ENCODE results near the gene SFT2D1. TPM values are rescaled to one million over a fixed set of nuclear protein-coding genes. Genes with fewer than 3 reads are reported as not detected.

SFT2D1 gene
- total RNA-seq, 1 donor from 2014 or later = 19.8 TPM

GRCh38 chr6:166307082-166308032 lies 35.0 kb downstream of the SFT2D1 start:
- no peak for DNase-seq (ENCODE audit: low read depth in 2 of 2)

- DNase-seq (ENCODE audit: low read depth in 2 of 2) = no peak
Measured at GRCh38 chr6:166306378-166307081, 35.8 kb downstream of the SFT2D1 start.

DNA sequence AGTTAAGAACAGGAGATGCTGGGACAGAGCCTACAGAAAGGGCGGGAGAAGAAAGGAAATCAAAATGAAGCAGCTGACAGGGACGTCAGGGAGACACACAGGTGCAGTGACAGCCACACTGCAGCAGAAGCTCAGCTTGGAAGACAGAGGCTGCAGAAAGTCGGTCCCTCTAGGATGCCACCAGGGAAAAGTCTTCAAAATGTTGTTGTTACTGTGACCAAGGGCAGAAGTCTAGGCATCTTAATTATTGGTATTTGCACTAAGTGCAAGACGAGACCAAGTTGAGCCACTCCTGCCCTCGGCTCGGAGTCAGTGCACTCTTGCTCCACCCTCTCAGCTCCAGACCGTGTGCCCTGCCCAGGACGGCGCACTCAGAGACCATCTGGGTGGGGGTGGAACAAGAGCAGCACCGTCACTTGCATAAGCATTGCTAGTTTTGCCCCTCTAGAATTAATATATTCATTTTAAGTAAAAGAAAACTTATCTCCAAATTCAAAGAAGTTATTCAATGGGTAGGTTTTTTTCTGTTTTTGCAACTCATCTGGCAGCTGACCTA lies 36.7 kb downstream of the SFT2D1 start:
- DNase-seq (ENCODE audit: low read depth in 2 of 2) = no peak

- DNase-seq (ENCODE audit: low read depth in 2 of 2) = no peak
Measured at GRCh38 chr6:166304106-166304505, 38.2 kb downstream of the SFT2D1 start.

- no peak for DNase-seq (ENCODE audit: low read depth in 2 of 2)
Measured at GRCh38 chr6:166301611-166302529, 40.5 kb downstream of the SFT2D1 start.

DNA sequence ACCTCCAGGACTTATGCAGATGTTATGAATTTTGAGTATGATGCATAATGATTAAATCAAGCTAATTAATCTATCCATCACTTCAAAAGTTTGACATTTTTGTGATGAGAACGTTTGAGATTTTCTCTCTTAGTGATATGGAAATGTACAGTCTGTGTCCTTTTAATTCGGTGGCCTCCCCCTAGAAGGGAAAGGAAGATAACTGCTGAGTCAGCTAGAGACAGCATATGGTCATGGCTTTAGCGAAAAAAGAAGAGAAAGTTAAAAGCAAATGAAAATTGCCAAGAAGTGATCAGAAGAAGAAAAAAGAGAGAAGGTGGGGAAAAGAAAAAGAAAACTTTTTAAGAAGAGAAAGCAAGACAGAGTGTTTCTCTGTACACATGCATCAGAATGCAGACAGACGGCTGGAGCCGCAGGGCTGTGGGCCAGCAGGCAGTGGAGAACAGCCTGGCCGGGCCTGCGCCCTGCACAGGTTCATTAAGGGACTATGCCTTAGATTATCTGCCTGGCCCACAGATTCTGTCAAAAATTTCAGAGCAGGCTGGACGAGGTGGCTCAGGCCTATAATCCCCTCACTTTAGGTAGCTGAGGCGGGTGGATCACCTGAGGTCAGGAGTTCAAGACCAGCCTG lies 41.9 kb downstream of the SFT2D1 start:
- no peak for DNase-seq (ENCODE audit: low read depth in 2 of 2)

- DNase-seq (ENCODE audit: low read depth in 2 of 2) = no peak
Measured at GRCh38 chr6:166297606-166298005, 44.7 kb downstream of the SFT2D1 start.

- DNase-seq (ENCODE audit: low read depth in 2 of 2) = no peak
Measured at GRCh38 chr6:166296035-166296883, 46.1 kb downstream of the SFT2D1 start.

DNA sequence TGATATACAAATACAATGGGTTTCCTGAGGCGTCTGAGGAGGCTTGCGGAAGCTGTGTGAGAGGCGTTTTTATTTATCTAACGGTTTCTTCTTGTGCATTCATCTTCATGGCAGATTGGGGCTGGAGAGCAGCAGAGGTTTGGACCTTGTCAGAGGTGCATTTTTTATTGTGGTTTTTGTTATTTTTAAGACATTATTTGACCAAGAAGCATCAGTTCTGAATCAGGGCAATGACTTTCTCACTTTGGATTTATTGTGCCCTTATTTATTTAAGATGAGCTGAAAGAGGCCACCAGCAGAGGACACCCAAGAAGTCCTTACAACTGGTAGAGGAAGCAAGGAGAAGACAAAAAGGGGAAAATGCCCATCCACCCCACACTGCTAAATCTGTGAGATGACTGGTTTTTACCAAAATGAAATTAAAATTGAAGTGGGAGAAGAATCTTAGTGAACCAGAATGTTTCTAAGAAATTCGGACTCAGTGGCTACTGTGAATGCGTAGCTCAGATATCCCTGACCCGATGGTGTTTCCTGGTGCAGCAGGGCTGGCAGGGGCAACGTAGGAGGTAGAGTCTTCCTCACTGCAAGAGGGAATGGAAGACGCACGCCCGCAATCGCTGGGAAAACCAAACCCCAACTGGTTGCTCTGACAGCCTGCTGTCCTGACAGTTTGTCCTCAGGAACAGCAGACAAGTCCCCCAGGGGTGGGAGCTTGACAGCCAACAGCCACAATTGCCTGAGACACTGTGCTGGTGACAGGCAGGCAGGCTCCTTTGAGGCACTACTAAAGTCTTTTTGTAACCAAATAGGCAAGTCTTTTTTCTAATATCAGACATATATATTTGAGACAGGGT lies 48.4 kb downstream of the SFT2D1 start:
- DNase-seq (ENCODE audit: low read depth in 2 of 2) = no peak

- DNase-seq (ENCODE audit: low read depth in 2 of 2) = no peak
Measured at GRCh38 chr6:166289207-166290060, 52.9 kb downstream of the SFT2D1 start.

DNA sequence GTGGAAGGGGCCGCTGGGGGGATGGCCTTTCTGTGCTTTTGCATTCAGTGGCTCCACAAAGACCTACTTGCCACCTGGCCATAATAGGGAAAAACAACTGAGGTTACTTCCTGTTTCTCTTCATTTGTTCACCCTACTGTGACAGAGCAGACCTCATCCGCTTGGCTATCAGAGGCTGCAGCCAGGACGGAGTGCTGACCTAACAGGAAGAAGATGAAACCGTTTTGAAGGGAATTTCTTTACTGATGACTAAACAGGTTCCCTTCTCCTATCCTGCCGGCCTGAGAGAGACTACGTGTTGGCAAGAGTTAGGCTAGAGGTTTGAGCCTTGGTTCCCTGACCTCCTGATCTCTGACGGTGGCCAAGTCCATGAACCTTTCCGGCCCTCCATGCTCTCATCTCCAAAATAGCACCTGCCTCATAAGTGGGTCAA lies 55.5 kb downstream of the SFT2D1 start:
- DNase-seq (ENCODE audit: low read depth in 2 of 2) = peak; percentile 39 to 92

DNA sequence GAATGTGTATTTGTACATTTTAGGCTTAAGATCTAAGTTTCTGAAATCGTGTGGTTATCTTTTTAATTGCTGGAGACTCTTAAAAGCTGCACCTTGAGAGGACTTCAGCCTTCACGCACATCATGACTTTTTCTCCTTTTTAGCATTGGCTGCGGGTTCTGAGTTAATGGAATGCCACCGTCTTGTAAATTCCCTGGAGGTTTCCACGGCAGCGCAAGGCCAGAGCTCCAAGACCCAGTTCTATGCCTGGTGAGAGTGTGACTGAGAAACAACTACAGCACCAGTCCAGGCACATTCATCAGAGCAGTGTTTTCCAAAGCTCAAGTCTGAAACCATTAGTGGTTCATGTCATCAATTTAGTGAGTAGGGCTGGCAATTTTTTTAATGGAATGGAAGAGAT lies 57.1 kb downstream of the SFT2D1 start:
- no peak for DNase-seq (ENCODE audit: low read depth in 2 of 2)

DNA sequence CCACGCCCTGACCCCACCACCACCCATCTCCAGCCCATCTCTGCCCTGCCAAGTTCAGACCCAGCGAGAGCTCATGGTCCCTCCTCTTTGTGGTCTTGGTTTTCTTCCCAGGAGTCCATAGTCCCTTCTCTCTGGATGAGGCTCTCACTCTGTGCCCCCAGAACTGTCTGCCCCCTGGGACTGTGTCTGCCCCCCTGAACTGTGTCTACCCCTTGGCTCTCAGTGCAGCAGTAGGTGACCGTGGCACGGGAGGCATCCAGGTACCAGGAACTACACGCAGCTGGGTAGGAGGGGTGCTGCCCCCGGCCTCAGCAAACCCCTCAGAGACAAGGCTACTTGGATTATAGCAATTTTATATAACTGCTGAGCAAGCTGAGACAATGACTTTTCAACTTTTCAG lies 57.7 kb downstream of the SFT2D1 start:
- DNase-seq (ENCODE audit: low read depth in 2 of 2) = no peak

DNA sequence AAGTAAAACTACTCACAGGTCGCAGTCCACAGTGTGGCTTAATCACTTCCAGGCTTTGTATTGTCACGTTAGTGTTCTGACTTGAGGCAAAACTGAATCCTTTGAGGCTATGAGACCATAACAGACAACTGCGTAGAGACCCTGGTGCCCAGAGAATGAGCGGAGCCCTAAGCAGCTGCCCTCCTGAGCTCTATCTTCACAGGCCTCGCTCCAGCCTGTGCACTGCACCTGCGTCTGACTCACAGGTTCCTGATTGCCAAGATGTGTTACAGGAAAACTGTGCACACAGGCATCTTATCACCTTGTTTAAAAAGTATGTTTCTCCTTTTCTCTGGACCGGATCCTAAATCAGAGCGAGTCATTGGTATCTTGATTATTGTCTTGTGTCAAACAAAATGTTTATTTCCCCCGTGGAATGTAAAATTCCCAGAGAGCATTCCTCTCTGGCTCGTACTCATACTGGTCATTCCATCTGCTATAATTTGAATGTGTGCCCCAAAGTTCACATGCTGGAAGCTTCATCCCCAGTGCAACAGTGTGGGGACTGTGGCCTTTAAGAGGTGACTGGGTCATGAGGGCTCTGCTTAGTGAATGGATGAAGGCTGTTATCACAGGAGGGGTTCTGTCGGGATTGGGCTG lies 59.8 kb downstream of the SFT2D1 start:
- DNase-seq (ENCODE audit: low read depth in 2 of 2) = no peak

DNA sequence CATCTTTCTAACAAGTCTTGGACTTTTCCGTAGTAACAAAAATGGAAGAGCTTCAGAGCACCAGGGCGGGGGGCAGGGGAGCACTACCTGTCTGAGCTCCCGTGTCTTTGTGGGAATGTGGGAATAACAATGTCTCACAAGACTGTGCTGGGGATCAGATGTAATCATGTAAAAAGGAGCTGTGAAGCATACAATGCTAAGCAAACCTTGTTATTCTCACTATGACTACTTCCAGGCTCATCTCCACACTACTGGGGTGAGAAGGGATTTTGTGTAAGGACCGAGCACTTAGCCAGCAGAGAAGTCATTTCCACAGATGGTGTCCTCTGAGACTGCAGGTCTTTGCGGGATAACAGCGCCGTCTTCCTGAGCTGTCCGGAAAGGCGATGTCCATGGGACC lies 61.2 kb downstream of the SFT2D1 start:
- DNase-seq (ENCODE audit: low read depth in 2 of 2) = no peak

DNA sequence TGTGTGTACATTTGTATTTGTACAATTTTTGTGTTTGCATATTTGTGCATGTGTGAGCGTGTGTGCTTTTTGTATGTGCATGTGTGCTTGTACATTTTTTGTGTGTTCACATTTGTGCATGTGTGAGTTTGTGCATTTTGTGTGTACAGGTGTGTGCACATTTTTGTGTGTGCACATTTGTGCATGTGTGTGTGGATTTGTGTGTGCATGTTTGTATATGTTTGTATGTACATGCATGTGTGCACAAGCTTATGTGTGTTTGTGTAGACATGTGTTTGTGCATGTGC lies 63.0 kb downstream of the SFT2D1 start:
- DNase-seq (ENCODE audit: low read depth in 2 of 2) = no peak

DNA sequence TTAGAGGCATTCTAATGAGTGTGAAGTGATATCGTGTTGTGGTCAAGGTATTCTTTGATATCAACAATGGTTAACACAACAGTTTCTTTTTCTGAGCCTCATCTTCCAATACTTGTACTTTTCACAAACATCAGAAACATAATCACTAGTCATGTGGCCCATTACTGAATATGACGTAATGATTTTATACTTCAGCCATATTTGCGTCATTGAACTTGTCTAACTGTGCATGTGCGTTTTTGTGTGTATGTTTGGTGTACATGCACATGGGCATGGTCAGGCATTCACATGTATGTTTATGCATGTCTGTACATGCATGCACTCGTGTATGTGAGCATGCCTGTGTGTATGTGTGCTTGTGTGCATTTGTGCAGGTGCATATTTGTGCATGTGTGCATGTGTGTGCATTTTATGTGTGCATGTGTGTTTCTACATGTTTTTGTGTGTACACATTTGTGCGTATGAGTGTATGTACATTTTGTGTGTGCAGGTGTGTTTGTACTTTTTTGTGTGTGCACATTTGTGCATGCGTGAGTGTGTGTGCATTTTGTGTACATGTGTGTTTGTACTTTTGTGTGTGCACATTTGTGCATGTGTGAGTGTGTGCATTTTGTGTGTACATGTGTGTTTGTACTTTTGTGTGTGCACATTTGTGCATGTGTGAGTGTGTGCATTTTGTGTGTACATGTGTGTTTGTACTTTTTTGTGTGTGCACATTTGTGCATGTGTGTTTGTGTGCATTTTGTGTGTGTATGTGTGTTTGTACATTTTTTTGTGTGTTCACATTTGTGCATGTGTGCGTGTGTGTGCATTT lies 63.6 kb downstream of the SFT2D1 start:
- DNase-seq (ENCODE audit: low read depth in 2 of 2) = no peak

Measured in lung microvascular endothelial cell (primary cell).